Fibroblast of lung (primary cell): ENCODE results near the gene SORT1. TPM values are rescaled to one million over a fixed set of nuclear protein-coding genes. Genes with fewer than 3 reads are reported as not detected.

ENCODE experiments used
- DNase-seq, 2 donors: peaks; one replicate each; pipeline versions ENCODE4 v3.0.0 to v3.0.0-alpha.2; 2010; ENCODE audit warnings: low read depth in 2 of 2
- H2AFZ ChIP-seq: 2 replicates; pipeline ENCODE4 v1.5.1; 2012; ENCODE audit warnings: low read length, control low read depth, inconsistent platforms
- H3K27ac ChIP-seq: 2 replicates; pipeline ENCODE4 v1.5.1; 2011; ENCODE audit warnings: low read length, control low read depth; ENCODE audit not compliant: insufficient read depth
- H3K27me3 ChIP-seq: 2 replicates; pipeline ENCODE4 v1.5.1; 2011; ENCODE audit warnings: mild to moderate bottlenecking, low read length; ENCODE audit not compliant: control insufficient read depth, insufficient read depth
- H3K36me3 ChIP-seq: 2 replicates; pipeline ENCODE4 v1.5.1; 2011; ENCODE audit warnings: low read length; ENCODE audit not compliant: control insufficient read depth, insufficient read depth
- H3K4me1 ChIP-seq: 2 replicates; pipeline ENCODE4 v1.5.1; 2011; ENCODE audit warnings: low read length; ENCODE audit not compliant: control insufficient read depth, insufficient read depth; ENCODE audit errors: extremely low read depth
- H3K4me2 ChIP-seq: 2 replicates; pipeline ENCODE4 v1.5.1; 2011; ENCODE audit warnings: low read length, control low read depth; ENCODE audit not compliant: insufficient read depth; ENCODE audit errors: extremely low read depth
- H3K4me3 ChIP-seq, 4 experiments: fragments of 200-600 bp in 1 of 4; sonication (generic) in 1 of 4; replicated peaks in 1 of 4; 2 replicates each; pipeline ENCODE4 v1.5.1; 2011 to 2016; ENCODE audit warnings: low read length in 4 of 4, low read depth in 3 of 4, mild to moderate bottlenecking in 3 of 4, control low read depth in 2 of 4, inconsistent platforms in 1 of 4, mixed read lengths in 1 of 4; ENCODE audit not compliant: insufficient read depth in 1 of 4; ENCODE audit errors: control extremely low read depth in 1 of 4
- H3K79me2 ChIP-seq: 2 replicates; pipeline ENCODE4 v1.5.1; 2012; ENCODE audit warnings: mild to moderate bottlenecking, low read length, inconsistent platforms; ENCODE audit not compliant: control insufficient read depth, insufficient read depth
- H3K9ac ChIP-seq: 2 replicates; pipeline ENCODE4 v1.5.1; 2011; ENCODE audit warnings: mild to moderate bottlenecking, low read length, control low read depth; ENCODE audit not compliant: insufficient read depth
- H3K9me3 ChIP-seq: 2 replicates; pipeline ENCODE4 v1.5.1; 2012; ENCODE audit warnings: low read depth, low read length; ENCODE audit not compliant: control insufficient read depth, insufficient read depth
- H4K20me1 ChIP-seq: 2 replicates; pipeline ENCODE4 v1.5.1; 2011; ENCODE audit warnings: low read length; ENCODE audit not compliant: control insufficient read depth, insufficient read depth; ENCODE audit errors: extremely low read depth
- EZH2 ChIP-seq: IDR thresholded peaks from 2 replicates; pipeline ENCODE4 v1.5.1; 2012; ENCODE audit warnings: low read length, control low read depth, mild to moderate bottlenecking; ENCODE audit errors: missing control alignments
- polyA plus RNA-seq, 2 donors: library from polyadenylated mRNA; depleted of rRNA in 1 of 2; stranded (reverse) in 1 of 2; unstranded in 1 of 2; fragments of >200 nt; gene quantifications; 2 replicates each; pipeline ENCODE4 v1.2.1, GENCODE V29; 2011 to 2012; ENCODE audit warnings: missing spikeins in 1 of 2
- total RNA-seq: library from RNA; depleted of rRNA; stranded (reverse); fragments of >200 nt; gene quantifications from 2 replicates; pipeline ENCODE4 v1.2.1, GENCODE V29; 2014
- TF ChIP-seq, protein P1 (sequence below), 2 donors: IDR thresholded peaks in 1 of 2; conservative IDR thresholded peaks in 1 of 2; 1 replicate in 1 of 2; 2 replicates in 1 of 2; pipeline ENCODE4 v1.5.1; 2011 to 2012; ENCODE audit warnings: low read length in 2 of 2, control low read depth in 1 of 2, inconsistent platforms in 1 of 2, low read depth in 1 of 2, mild to moderate bottlenecking in 1 of 2

Gene SORT1
- total and polyA plus RNA-seq, 2 donors (not counting 1 experiment from before 2014, with no cell fraction given) = 27.5 to 37.5 TPM

- Histone ChIP-seq H2AFZ (no peak overlapping the region), H3K4me2 (no peak overlapping the region), H3K27me3 (no peaks in the 10 kb centered on the region), H3K36me3 (no peaks in the 10 kb centered on the region), H3K27ac (no peak overlapping the region), H3K4me1 (no peaks in the 10 kb centered on the region), H3K4me3 (no peak overlapping the region), H3K79me2 (no peaks in the 10 kb centered on the region), H3K9ac (no peak overlapping the region), H3K9me3 (no peaks in the 10 kb centered on the region), H4K20me1 (no peaks in the 10 kb centered on the region)
- DNase-seq = no peak
- TF ChIP-seq EZH2 = no peak
- TF ChIP-seq, protein P1, sequence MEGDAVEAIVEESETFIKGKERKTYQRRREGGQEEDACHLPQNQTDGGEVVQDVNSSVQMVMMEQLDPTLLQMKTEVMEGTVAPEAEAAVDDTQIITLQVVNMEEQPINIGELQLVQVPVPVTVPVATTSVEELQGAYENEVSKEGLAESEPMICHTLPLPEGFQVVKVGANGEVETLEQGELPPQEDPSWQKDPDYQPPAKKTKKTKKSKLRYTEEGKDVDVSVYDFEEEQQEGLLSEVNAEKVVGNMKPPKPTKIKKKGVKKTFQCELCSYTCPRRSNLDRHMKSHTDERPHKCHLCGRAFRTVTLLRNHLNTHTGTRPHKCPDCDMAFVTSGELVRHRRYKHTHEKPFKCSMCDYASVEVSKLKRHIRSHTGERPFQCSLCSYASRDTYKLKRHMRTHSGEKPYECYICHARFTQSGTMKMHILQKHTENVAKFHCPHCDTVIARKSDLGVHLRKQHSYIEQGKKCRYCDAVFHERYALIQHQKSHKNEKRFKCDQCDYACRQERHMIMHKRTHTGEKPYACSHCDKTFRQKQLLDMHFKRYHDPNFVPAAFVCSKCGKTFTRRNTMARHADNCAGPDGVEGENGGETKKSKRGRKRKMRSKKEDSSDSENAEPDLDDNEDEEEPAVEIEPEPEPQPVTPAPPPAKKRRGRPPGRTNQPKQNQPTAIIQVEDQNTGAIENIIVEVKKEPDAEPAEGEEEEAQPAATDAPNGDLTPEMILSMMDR (conservative IDR thresholded peaks at IDR 0.05 in 1 of 2, IDR thresholded peaks at IDR 0.05 in 1 of 2; ENCODE audit: low read depth in 1 of 2, low read length in 2 of 2) = no peak
Measured at GRCh38 chr1:109338608-109339007, 59.1 kb downstream of the SORT1 start.

DNA sequence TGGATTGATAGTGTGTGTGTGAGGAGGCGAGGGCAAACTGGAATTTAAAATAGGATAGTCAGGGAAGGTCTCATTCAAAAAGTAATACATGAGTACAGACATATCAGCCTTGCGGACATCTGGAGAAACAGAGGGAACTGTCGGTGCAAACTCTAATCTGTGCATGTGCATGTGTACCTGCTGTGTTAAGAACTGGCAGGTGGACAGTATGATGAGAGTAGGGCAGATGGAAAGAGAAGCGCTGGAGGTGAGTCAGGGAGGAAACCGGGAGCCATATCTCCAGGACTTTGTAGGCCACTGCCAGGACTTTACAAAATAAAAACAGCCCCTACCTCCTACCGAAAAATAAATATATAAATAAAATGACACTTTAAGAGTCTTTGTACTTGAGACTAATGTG, 59.6 kb downstream of the SORT1 start:
- TF ChIP-seq EZH2 = no peak
- TF ChIP-seq, protein P1 (conservative IDR thresholded peaks at IDR 0.05 in 1 of 2, IDR thresholded peaks at IDR 0.05 in 1 of 2; ENCODE audit: low read depth in 1 of 2, low read length in 2 of 2) = no peak
- H4K20me1 ChIP-seq = no peaks in the 10 kb centered on the region
- no peak overlapping the region for H3K4me2 ChIP-seq
- no peak overlapping the region for H2AFZ ChIP-seq
- H3K36me3 ChIP-seq = no peaks in the 10 kb centered on the region
- no peaks in the 10 kb centered on the region for H3K9me3 ChIP-seq
- H3K27me3 ChIP-seq = no peaks in the 10 kb centered on the region
- no peaks in the 10 kb centered on the region for H3K79me2 ChIP-seq
- no peaks in the 10 kb centered on the region for H3K4me1 ChIP-seq
- no peak overlapping the region for H3K4me3 ChIP-seq
- H3K9ac ChIP-seq = no peak overlapping the region
- no peak for DNase-seq
- no peak overlapping the region for H3K27ac ChIP-seq

- no peak overlapping the region for H3K27ac ChIP-seq
- H3K79me2 ChIP-seq = no peaks in the 10 kb centered on the region
- H3K4me3 ChIP-seq = no peak overlapping the region
- no peak for TF ChIP-seq EZH2
- TF ChIP-seq, protein P1 (conservative IDR thresholded peaks at IDR 0.05 in 1 of 2, IDR thresholded peaks at IDR 0.05 in 1 of 2; ENCODE audit: low read depth in 1 of 2, low read length in 2 of 2) = no peak
- no peaks in the 10 kb centered on the region for H3K4me1 ChIP-seq
- H2AFZ ChIP-seq = no peak overlapping the region
- DNase-seq = no peak
- H3K36me3 ChIP-seq = no peaks in the 10 kb centered on the region
- no peak overlapping the region for H3K9ac ChIP-seq
- no peak overlapping the region for H3K4me2 ChIP-seq
- no peaks in the 10 kb centered on the region for H3K27me3 ChIP-seq
- H3K9me3 ChIP-seq = no peaks in the 10 kb centered on the region
- H4K20me1 ChIP-seq = no peaks in the 10 kb centered on the region
Measured at GRCh38 chr1:109335091-109335490, 62.6 kb downstream of the SORT1 start.
